ENCODE measurements around the gene FXR2. TPM values are rescaled to one million over a fixed set of nuclear protein-coding genes. Genes with fewer than 3 reads are reported as not detected.

FXR2 gene
- total and polyA plus RNA-seq, 9 of the 15 experiments (the other 6 are each of a cell fraction or from before 2014, with no cell fraction given): 2.0 to 49.3 (median 24.5) TPM

DNA sequence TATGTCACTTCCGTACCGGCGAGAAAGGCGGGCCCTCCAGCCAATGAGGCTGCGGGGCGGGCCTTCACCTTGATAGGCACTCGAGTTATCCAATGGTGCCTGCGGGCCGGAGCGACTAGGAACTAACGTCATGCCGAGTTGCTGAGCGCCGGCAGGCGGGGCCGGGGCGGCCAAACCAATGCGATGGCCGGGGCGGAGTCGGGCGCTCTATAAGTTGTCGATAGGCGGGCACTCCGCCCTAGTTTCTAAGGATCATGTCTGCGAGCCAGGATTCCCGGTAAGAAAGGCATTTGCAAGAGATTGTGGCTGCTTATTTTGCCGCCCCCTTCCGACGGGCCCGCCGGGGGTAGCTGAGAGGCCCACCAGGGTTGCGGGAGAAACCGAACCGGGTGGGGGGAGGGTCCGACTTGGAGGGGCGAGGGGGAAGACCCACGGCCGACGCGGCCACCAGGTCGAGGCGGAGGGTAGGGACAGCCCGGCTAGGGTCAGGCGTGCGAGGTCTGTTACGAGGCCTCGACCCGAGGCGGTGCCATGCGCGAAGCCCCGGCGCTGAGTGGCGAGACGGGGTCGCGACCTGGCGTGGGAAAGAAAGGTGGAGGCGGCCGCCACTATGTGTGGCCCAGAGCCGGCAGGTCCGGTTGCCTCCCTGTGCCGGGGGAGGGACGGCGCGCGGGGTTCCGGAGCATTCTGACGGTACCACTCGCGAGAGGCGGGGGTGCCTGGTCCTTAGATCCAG, 41.9 kb downstream of the FXR2 start (continued):
- TF ChIP-seq, protein P1, sequence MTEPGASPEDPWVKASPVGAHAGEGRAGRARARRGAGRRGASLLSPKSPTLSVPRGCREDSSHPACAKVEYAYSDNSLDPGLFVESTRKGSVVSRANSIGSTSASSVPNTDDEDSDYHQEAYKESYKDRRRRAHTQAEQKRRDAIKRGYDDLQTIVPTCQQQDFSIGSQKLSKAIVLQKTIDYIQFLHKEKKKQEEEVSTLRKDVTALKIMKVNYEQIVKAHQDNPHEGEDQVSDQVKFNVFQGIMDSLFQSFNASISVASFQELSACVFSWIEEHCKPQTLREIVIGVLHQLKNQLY (CRISPR knock-in tag; conservative IDR thresholded peaks at IDR 0.05): no peak
- TF ChIP-seq HDAC3 (IDR thresholded peaks at IDR 0.05; ENCODE audit: borderline replicate concordance, partially characterized antibody) (no peak), RFX5 (IDR thresholded peaks at IDR 0.05; ENCODE audit: low read depth, low read length) (no peak), SMARCC2 (IDR thresholded peaks at IDR 0.05; ENCODE audit: low read depth) (no peak), ZNF780A (CRISPR knock-in tag; IDR thresholded peaks at IDR 0.05) (no peak), ZFX (CRISPR knock-in tag; IDR thresholded peaks at IDR 0.05) (peak; percentile 60), PHB (CRISPR knock-in tag; IDR thresholded peaks at IDR 0.05) (no peak), ZNF174 (CRISPR knock-in tag; IDR thresholded peaks at IDR 0.05) (no peak), MNT (conservative IDR thresholded peaks at IDR 0.05) (peak; percentile 61 to 80; a peak in 3 of 4 replicates), CEBPZ (IDR thresholded peaks at IDR 0.05; ENCODE audit: borderline replicate concordance, low read depth, low read length) (peak; percentile 95)
- TF ChIP-seq, protein P2, sequence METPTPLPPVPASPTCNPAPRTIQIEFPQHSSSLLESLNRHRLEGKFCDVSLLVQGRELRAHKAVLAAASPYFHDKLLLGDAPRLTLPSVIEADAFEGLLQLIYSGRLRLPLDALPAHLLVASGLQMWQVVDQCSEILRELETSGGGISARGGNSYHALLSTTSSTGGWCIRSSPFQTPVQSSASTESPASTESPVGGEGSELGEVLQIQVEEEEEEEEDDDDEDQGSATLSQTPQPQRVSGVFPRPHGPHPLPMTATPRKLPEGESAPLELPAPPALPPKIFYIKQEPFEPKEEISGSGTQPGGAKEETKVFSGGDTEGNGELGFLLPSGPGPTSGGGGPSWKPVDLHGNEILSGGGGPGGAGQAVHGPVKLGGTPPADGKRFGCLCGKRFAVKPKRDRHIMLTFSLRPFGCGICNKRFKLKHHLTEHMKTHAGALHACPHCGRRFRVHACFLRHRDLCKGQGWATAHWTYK (CRISPR knock-in tag; IDR thresholded peaks at IDR 0.05): peak; percentile 34; the same call in 1 of the 2 replicates
- TF ChIP-seq, protein P3, sequence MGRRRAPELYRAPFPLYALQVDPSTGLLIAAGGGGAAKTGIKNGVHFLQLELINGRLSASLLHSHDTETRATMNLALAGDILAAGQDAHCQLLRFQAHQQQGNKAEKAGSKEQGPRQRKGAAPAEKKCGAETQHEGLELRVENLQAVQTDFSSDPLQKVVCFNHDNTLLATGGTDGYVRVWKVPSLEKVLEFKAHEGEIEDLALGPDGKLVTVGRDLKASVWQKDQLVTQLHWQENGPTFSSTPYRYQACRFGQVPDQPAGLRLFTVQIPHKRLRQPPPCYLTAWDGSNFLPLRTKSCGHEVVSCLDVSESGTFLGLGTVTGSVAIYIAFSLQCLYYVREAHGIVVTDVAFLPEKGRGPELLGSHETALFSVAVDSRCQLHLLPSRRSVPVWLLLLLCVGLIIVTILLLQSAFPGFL (CRISPR knock-in tag; IDR thresholded peaks at IDR 0.05): no peak

All from K562 (cell line).